ENCODE results near the gene SRSF9. TPM values are rescaled to one million over a fixed set of nuclear protein-coding genes. Genes with fewer than 3 reads are reported as not detected.
"Not testable (repeated sequence)": the region's sequence is repeated elsewhere in the genome, so short reads cannot be mapped to it uniquely, and the experiment has no call there.

SRSF9 gene
- total RNA-seq, 1 donor from 2014 or later, result 115 TPM

GRCh38 chr12:120495186-120495730 is 25.7 kb upstream of the SRSF9 start:
- intact Hi-C loops (cut with DNase I), result no loop called here
- TF ChIP-seq, protein P1, sequence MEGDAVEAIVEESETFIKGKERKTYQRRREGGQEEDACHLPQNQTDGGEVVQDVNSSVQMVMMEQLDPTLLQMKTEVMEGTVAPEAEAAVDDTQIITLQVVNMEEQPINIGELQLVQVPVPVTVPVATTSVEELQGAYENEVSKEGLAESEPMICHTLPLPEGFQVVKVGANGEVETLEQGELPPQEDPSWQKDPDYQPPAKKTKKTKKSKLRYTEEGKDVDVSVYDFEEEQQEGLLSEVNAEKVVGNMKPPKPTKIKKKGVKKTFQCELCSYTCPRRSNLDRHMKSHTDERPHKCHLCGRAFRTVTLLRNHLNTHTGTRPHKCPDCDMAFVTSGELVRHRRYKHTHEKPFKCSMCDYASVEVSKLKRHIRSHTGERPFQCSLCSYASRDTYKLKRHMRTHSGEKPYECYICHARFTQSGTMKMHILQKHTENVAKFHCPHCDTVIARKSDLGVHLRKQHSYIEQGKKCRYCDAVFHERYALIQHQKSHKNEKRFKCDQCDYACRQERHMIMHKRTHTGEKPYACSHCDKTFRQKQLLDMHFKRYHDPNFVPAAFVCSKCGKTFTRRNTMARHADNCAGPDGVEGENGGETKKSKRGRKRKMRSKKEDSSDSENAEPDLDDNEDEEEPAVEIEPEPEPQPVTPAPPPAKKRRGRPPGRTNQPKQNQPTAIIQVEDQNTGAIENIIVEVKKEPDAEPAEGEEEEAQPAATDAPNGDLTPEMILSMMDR (IDR thresholded peaks at IDR 0.05), result no peak
- Histone ChIP-seq H3K27ac (peak overlapping the region; percentile 81), H3K27me3 (ENCODE audit: low read depth) (no peaks in the 10 kb centered on the region), H3K4me3 (peak overlapping the region; percentile 93), H3K9me3 (no peaks in the 10 kb centered on the region), H3K36me3 (peaks cover 39% of the 10 kb centered on the region), H3K4me1 (peaks cover 24% of the 10 kb centered on the region)
- ATAC-seq (peak; percentile 7 to 20), DNase-seq (no peak)

DNA sequence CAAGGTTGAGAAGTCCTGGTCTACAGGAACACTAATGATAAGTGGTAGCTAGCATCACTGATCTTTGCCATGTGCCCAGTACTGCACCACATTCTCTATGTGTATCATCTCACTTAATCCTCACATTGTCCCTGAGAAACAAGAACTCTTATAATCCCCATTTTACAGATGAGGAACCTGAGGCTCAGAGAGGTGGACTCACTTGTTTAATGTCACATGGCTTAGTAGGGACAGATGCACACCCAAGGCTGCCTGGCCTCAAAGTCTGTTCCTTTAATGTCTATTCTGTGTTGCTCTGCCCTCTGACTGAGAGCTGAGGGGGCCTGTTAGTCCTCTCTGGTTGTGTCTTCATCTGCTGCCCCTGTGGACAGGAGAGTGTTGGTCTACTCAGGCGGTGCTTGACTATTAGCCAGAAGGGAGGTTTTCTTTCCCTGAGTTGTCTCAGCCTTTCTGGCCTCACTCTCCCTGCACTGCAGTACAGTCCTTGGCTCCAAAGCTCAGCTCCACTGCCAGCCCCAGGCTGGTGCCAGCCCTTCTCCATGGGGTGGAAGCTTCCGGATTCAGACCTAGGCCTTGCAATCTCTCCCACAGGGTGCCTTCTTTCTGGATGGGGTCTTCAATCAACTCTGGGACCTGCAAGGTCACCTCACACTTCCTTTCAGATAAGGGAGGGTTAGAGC is 21.4 kb upstream of the SRSF9 start:
- intact Hi-C loops (cut with DNase I), result no loop called here
- H3K27ac ChIP-seq, result no peak overlapping the region
- ATAC-seq (no peak), DNase-seq (no peak)
- no peaks in the 10 kb centered on the region for H3K9me3 ChIP-seq
- H3K27me3 ChIP-seq (ENCODE audit: low read depth), result no peaks in the 10 kb centered on the region
- TF ChIP-seq, protein P1 (IDR thresholded peaks at IDR 0.05), result no peak
- peaks cover 14% of the 10 kb centered on the region for H3K36me3 ChIP-seq
- H3K4me1 ChIP-seq, result peaks cover 10% of the 10 kb centered on the region
- H3K4me3 ChIP-seq, result no peak overlapping the region

- H3K4me3 ChIP-seq, result no peak overlapping the region
- no peaks in the 10 kb centered on the region for H3K27me3 ChIP-seq (ENCODE audit: low read depth)
- DNase-seq (no peak), ATAC-seq (no peak)
- TF ChIP-seq, protein P1 (IDR thresholded peaks at IDR 0.05), result no peak
- peaks cover 14% of the 10 kb centered on the region for H3K36me3 ChIP-seq
- no peak overlapping the region for H3K27ac ChIP-seq
- H3K9me3 ChIP-seq, result no peaks in the 10 kb centered on the region
- H3K4me1 ChIP-seq, result peaks cover 10% of the 10 kb centered on the region
- intact Hi-C loops (cut with DNase I), result no loop called here
Observed at GRCh38 chr12:120490325-120490724, 20.8 kb upstream of the SRSF9 start.

- no peak for DNase-seq
- Histone ChIP-seq H3K9me3 (no peaks in the 10 kb centered on the region), H3K27me3 (ENCODE audit: low read depth) (no peaks in the 10 kb centered on the region), H3K4me1 (no peaks in the 10 kb centered on the region), H3K36me3 (peaks cover 14% of the 10 kb centered on the region), H3K27ac (no peak overlapping the region), H3K4me3 (no peak overlapping the region)
- ATAC-seq, result no peak
- intact Hi-C loops (cut with DNase I), result no loop called here
- TF ChIP-seq, protein P1 (IDR thresholded peaks at IDR 0.05), result no peak
Observed at GRCh38 chr12:120489018-120489417, 19.5 kb upstream of the SRSF9 start.

GRCh38 chr12:120488057-120488640 is 18.6 kb upstream of the SRSF9 start:
- Histone ChIP-seq H3K27ac (no peak overlapping the region), H3K9me3 (no peaks in the 10 kb centered on the region), H3K36me3 (peaks cover 14% of the 10 kb centered on the region), H3K4me3 (no peak overlapping the region), H3K27me3 (ENCODE audit: low read depth) (no peaks in the 10 kb centered on the region), H3K4me1 (no peaks in the 10 kb centered on the region)
- DNase-seq, result no peak
- TF ChIP-seq, protein P1 (IDR thresholded peaks at IDR 0.05), result no peak
- intact Hi-C loops (cut with DNase I), result no loop called here
- ATAC-seq, result no peak

- DNase-seq; H3K27ac ChIP-seq; H3K9me3 ChIP-seq; ATAC-seq; intact Hi-C loops (cut with DNase I); H3K4me1 ChIP-seq; H3K27me3 ChIP-seq (ENCODE audit: low read depth); H3K4me3 ChIP-seq: not testable (repeated sequence)
- peaks cover 14% of the 10 kb centered on the region for H3K36me3 ChIP-seq
Observed at GRCh38 chr12:120487552-120487951, 18.0 kb upstream of the SRSF9 start.

Measured in lower lobe of right lung (tissue), 2 donors.